RPMI8226 (cell line): ENCODE results near the gene ZC3H6.
"Not testable (repeated sequence)": the region's sequence is repeated elsewhere in the genome, so short reads cannot be mapped to it uniquely, and the experiment has no call there.

Experiments
- DNase-seq: peaks from one replicate; pipeline ENCODE4 v3.0.0-alpha.2; 2015

Gene ZC3H6

GRCh38 chr2:112332123-112332696 is 56.8 kb downstream of the ZC3H6 start:
- DNase-seq: no peak

- DNase-seq: no peak
Measured at GRCh38 chr2:112335600-112335999, 60.2 kb downstream of the ZC3H6 start.

GRCh38 chr2:112339986-112340385 is 64.6 kb downstream of the ZC3H6 start:
- DNase-seq: no peak

GRCh38 chr2:112340475-112341267 is 65.3 kb downstream of the ZC3H6 start:
- no peak for DNase-seq

- DNase-seq: no peak
Measured at GRCh38 chr2:112342067-112342550, 66.7 kb downstream of the ZC3H6 start.

GRCh38 chr2:112343827-112344585 is 68.6 kb downstream of the ZC3H6 start:
- no peak for DNase-seq

- DNase-seq: no peak
Measured at GRCh38 chr2:112345030-112346027, 69.9 kb downstream of the ZC3H6 start.

- DNase-seq: not testable (repeated sequence)
Measured at GRCh38 chr2:112352292-112352691, 76.9 kb downstream of the ZC3H6 start.

- not testable (repeated sequence) for DNase-seq
Measured at GRCh38 chr2:112352809-112353603, 77.6 kb downstream of the ZC3H6 start.

GRCh38 chr2:112354335-112354734 is 78.9 kb downstream of the ZC3H6 start:
- not testable (repeated sequence) for DNase-seq

GRCh38 chr2:112360055-112360454 is 84.7 kb downstream of the ZC3H6 start:
- not testable (repeated sequence) for DNase-seq
